ENCODE measurements around the gene RGPD8.

The RGPD8 gene

DNA sequence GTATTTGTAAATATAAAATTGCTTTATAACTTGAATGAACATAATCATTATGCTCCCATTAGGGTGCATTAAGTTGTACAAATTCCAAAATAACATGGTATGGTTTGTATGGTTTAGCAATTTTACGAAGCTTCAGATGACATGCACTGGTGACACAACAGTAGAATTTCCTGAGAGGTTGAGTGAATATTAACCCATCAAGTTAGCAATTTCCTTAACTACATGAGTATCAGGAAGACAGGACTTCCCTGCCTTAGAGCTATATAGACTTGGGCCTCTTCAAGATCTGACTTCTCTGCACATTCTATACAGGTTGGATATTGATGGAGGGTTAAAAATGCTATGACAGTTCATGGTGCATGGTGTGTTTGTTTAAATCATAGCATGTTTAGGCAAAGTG, 97.8 kb downstream of the RGPD8 start:
- no peak for DNase-seq (ENCODE audit: low spot score)

DNA sequence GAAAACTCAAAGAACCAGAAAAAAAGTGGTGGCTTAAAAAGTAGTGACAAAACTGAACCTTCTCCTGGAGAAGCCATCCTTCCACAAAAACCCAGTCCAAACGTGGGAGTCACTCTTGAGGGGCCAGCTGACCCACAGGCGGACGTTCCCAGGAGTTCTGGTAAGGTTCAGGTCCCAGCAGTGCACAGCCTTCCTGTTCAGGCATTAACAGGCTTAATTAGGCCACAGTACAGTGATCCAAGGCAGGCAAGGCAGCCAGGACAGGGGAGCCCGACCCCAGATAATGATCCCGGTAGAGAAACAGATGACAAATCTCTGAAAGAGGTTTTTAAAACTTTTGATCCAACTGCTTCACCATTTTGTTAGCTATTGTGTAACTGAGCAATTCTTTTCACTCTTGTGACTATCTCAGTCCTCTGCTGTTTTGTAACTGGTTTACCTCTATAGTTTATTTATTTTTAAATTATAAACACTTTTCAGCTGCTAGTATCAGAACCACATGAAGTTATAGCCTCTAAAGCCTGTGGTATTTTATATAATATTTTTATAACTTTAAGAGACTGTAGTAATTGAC, 101.2 kb downstream of the RGPD8 start:
- no peak for DNase-seq (ENCODE audit: low spot score)

DNA sequence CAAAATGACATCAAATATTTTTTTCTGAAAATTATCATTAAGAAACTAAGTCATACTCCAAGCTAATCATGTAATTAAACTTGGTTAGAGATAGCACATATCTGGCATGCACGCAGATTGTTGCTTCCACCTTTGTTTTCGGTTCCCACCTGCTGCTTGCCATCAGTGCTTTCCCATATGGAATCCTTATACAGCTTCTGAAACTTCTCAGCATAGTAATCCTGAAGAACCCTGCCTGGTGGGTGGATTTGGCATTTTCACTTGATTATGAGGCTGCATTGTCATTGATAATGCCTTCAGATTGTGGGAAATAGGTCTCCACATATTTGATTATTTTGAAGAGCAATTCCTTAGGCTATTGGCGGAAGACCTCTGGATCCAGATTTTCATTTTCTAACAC, 110.5 kb downstream of the RGPD8 start:
- no peak for DNase-seq (ENCODE audit: low spot score)

DNA sequence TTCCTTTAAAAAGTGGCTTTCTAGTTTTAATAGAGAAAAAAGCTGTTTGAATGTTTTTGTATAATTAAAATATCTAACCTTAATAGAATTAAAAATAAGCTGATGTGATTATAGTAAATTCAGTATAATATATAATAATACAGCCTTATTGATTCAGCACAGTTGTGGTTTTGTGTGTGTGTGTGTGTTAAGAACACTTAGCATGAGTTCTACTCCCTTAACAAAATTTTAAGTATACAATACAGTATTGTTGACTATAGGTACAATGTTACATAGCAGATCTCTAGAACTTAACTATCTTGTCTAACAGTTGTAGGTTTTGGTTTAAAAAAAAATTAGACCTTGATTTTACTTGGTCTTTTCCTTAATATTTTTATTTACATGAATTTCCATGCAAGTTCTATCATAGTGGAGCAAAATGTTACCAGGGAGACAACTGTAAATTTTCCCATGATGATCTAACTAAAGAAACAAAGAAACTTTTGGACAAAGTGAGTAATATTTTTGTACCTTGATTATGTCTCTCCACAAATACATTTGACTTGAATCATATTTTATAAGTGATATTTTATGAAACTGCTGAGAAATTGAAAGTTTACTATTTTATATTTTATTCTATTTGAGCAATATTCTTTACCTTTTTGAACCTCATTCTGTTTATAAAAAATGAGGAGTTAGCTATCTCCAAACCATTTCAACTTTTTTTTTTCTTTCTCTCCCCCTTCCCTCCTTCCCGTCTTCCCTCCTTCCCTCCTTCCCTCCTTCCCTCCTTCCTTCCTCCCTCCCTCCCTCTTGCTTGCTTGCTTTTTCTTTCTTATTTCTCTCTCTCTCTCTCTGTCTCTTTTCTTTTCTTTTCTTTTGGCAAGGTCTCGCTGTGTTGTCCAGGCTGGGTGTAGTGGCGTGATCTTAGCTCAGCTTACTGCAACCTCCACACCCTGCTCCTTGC, 111.8 kb downstream of the RGPD8 start:
- no peak for DNase-seq (ENCODE audit: low spot score)

All from SW480 (cell line).